A673 (cell line): ENCODE data around the gene USP34. TPM values are rescaled to one million over a fixed set of nuclear protein-coding genes. Genes with fewer than 3 reads are reported as not detected.

Source experiments
- BruUV-seq: library from RNA; stranded (reverse); fragments of 400-500 nt; replicated peaks from 2 replicates; lab custom pipeline; 2021; lab: Mats Ljungman, UMichigan
- CTCF ChIA-PET: fragments of 300-600 bp; sonication (Branson Sonifier 250); formaldehyde crosslinking; loops from one replicate; lab custom pipeline; 2022; ENCODE audit warnings: antibody characterized with exemption; lab: Charles Lee
- POLR2A ChIA-PET: fragments of 300-600 bp; sonication (Branson Sonifier 250); formaldehyde crosslinking; loops from one replicate; lab custom pipeline; 2022; ENCODE audit warnings: antibody characterized with exemption; ENCODE audit not compliant: low non-redundant PET; lab: Charles Lee
- DNase-seq: peaks from one replicate; pipeline ENCODE4 v3.0.0-alpha.2; 2015; ENCODE audit warnings: low spot score
- H3K27ac ChIP-seq: fragments of 200-600 bp; sonication (generic); 2 replicates; pipeline ENCODE4 v1.5.1; 2016; ENCODE audit warnings: mixed run types, low read depth, mild to moderate bottlenecking, mixed read lengths, antibody characterized with exemption, low read length; ENCODE audit not compliant: poor library complexity, severe bottlenecking
- H3K27me3 ChIP-seq: fragments of 200-600 bp; sonication (generic); replicated peaks from 2 replicates; pipeline ENCODE4 v1.6.1; 2017; ENCODE audit warnings: mixed run types, low read depth, mild to moderate bottlenecking, mixed read lengths, antibody characterized with exemption, low read length; ENCODE audit not compliant: insufficient read depth, poor library complexity
- H3K36me3 ChIP-seq: fragments of 200-600 bp; sonication (generic); 2 replicates; pipeline ENCODE4 v1.6.1; 2016; ENCODE audit warnings: mixed run types, mild to moderate bottlenecking, mixed read lengths, antibody characterized with exemption, low read length; ENCODE audit not compliant: insufficient read depth, poor library complexity, severe bottlenecking
- H3K4me1 ChIP-seq: fragments of 200-600 bp; sonication (generic); 2 replicates; pipeline ENCODE4 v1.6.1; 2017; ENCODE audit warnings: mixed run types, mild to moderate bottlenecking, mixed read lengths, antibody characterized with exemption, low read length; ENCODE audit not compliant: insufficient read depth, poor library complexity, severe bottlenecking
- H3K4me3 ChIP-seq: fragments of 200-600 bp; sonication (generic); 2 replicates; pipeline ENCODE4 v1.5.1; 2016; ENCODE audit warnings: low read depth, mixed run types, mild to moderate bottlenecking, mixed read lengths, low read length; ENCODE audit not compliant: poor library complexity, severe bottlenecking
- H3K9me3 ChIP-seq: fragments of 200-600 bp; sonication (generic); 2 replicates; pipeline ENCODE4 v1.6.1; 2016; ENCODE audit warnings: mixed run types, low read depth, mild to moderate bottlenecking, mixed read lengths, antibody characterized with exemption, low read length; ENCODE audit not compliant: poor library complexity, severe bottlenecking
- EZH2 ChIP-seq: fragments of 200-600 bp; sonication (generic); IDR thresholded peaks from 2 replicates; pipeline ENCODE4 v1.6.1; 2017; ENCODE audit warnings: borderline replicate concordance, low read depth, mild to moderate bottlenecking, mixed read lengths, antibody characterized with exemption, low read length; ENCODE audit not compliant: poor library complexity, severe bottlenecking
- intact Hi-C: fragments of 100-400 bp; cut with micrococcal nuclease; formaldehyde crosslinking; loops from one replicate; pipeline ENCODE4 v1.10.0; 2022; ENCODE audit not compliant: unreplicated experiment
- total RNA-seq: library from RNA; stranded (reverse); gene quantifications from 2 replicates; pipeline ENCODE4 v1.2.3, GENCODE V29; 2021
- TF ChIP-seq, protein P1 (sequence below): fragments of 300-800, 200-600 bp; sonication (generic); conservative IDR thresholded peaks from 2 replicates; pipeline ENCODE4 v1.5.1; 2017; ENCODE audit warnings: low read depth, mild to moderate bottlenecking, antibody characterized with exemption, low read length, moderate library complexity, mixed read lengths

The USP34 gene
- total RNA-seq, 1 experiment from 2014 or later: 98.5 TPM

GRCh38 chr2:61335187-61335586 lies 135.7 kb downstream of the USP34 start:
- POLR2A ChIA-PET: no interaction called here
- no peaks in the 10 kb centered on the region for H3K9me3 ChIP-seq
- H3K4me1 ChIP-seq: peaks cover 4% of the 10 kb centered on the region
- peaks cover 28% of the 10 kb centered on the region for H3K36me3 ChIP-seq
- no peak overlapping the region for H3K27ac ChIP-seq
- DNase-seq: no peak
- CTCF ChIA-PET: no interaction called here
- intact Hi-C loops: no loop called here
- H3K27me3 ChIP-seq: no peaks in the 10 kb centered on the region
- no peak for TF ChIP-seq EZH2
- TF ChIP-seq, protein P1, sequence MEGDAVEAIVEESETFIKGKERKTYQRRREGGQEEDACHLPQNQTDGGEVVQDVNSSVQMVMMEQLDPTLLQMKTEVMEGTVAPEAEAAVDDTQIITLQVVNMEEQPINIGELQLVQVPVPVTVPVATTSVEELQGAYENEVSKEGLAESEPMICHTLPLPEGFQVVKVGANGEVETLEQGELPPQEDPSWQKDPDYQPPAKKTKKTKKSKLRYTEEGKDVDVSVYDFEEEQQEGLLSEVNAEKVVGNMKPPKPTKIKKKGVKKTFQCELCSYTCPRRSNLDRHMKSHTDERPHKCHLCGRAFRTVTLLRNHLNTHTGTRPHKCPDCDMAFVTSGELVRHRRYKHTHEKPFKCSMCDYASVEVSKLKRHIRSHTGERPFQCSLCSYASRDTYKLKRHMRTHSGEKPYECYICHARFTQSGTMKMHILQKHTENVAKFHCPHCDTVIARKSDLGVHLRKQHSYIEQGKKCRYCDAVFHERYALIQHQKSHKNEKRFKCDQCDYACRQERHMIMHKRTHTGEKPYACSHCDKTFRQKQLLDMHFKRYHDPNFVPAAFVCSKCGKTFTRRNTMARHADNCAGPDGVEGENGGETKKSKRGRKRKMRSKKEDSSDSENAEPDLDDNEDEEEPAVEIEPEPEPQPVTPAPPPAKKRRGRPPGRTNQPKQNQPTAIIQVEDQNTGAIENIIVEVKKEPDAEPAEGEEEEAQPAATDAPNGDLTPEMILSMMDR: no peak
- BruUV-seq: no TSS peak
- no peak overlapping the region for H3K4me3 ChIP-seq

DNA sequence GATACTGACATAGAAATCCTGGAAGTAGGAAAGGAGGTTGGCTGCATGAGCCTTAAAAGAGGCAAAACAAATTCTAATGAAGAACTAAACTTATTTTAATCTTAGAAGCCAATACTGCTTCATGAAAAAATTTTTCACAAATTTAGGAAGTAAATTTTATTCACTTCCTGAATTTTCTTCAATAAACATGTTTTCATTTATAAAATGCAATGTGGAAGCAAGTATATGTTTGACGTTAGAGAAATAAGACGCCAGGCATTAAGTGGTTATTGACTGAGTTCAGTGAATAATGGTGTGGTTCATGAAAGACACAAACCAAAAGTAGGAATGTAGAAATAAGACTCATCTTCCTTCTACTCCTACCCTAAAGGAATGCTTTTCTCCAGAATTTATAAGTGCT lies 136.4 kb downstream of the USP34 start:
- ChIA-PET CTCF (no interaction called here), POLR2A (no interaction called here)
- Histone ChIP-seq H3K9me3 (no peaks in the 10 kb centered on the region), H3K4me3 (no peak overlapping the region), H3K27me3 (no peaks in the 10 kb centered on the region), H3K4me1 (peaks cover 4% of the 10 kb centered on the region), H3K27ac (no peak overlapping the region), H3K36me3 (peaks cover 34% of the 10 kb centered on the region)
- BruUV-seq: no TSS peak
- intact Hi-C loops: no loop called here
- TF ChIP-seq, protein P1: no peak
- DNase-seq: no peak

- no TSS peak for BruUV-seq
- no peak overlapping the region for H3K27ac ChIP-seq
- no peaks in the 10 kb centered on the region for H3K27me3 ChIP-seq
- intact Hi-C loops: no loop called here
- peak; percentile 24 for DNase-seq
- H3K4me3 ChIP-seq: no peak overlapping the region
- ChIA-PET POLR2A (interaction anchor here (0.7 kb wide), 1 partner anchor 621 kb away, joined by 3 read pairs; no protein-coding TSS in a partner anchor), CTCF (no interaction called here)
- H3K9me3 ChIP-seq: no peaks in the 10 kb centered on the region
- H3K36me3 ChIP-seq: peaks cover 24% of the 10 kb centered on the region
- H3K4me1 ChIP-seq: no peaks in the 10 kb centered on the region
- TF ChIP-seq EZH2: no peak
- TF ChIP-seq, protein P1: no peak
Measured at GRCh38 chr2:61328707-61329251, 142.1 kb downstream of the USP34 start.
